H9 (cell line): ENCODE results near the gene TGM3. TPM values are rescaled to one million over a fixed set of nuclear protein-coding genes. Genes with fewer than 3 reads are reported as not detected.

Experiments
- DNase-seq: peaks from one replicate; pipeline ENCODE4 v3.0.0-alpha.2; 2017
- H2AFZ ChIP-seq: one replicate; pipeline ENCODE4 v1.6.1; 2013; ENCODE audit warnings: mild to moderate bottlenecking, low read length, control low read depth, moderate library complexity
- H2AK5ac ChIP-seq: 2 replicates; pipeline ENCODE4 v1.6.1; 2013; ENCODE audit warnings: low read length, control low read depth, mixed read lengths; ENCODE audit not compliant: insufficient read length
- H2BK120ac ChIP-seq: one replicate; pipeline ENCODE4 v1.6.1; 2013; ENCODE audit warnings: low read depth, mild to moderate bottlenecking, low read length, control low read depth, inconsistent platforms; ENCODE audit not compliant: poor library complexity, severe bottlenecking
- H2BK12ac ChIP-seq: 2 replicates; pipeline ENCODE4 v1.6.1; 2013; ENCODE audit warnings: low read length, control low read depth, mixed read lengths, low read depth; ENCODE audit not compliant: insufficient read length
- H2BK15ac ChIP-seq: 2 replicates; pipeline ENCODE4 v1.6.1; 2013; ENCODE audit warnings: low read depth, low read length, control low read depth
- H2BK20ac ChIP-seq: one replicate; pipeline ENCODE4 v1.6.1; 2013; ENCODE audit warnings: low read depth, mild to moderate bottlenecking, low read length, control low read depth, inconsistent platforms; ENCODE audit not compliant: poor library complexity, severe bottlenecking
- H2BK5ac ChIP-seq: 2 replicates; pipeline ENCODE4 v1.6.1; 2013; ENCODE audit warnings: low read length, control low read depth, mixed read lengths; ENCODE audit not compliant: insufficient read length
- H3K14ac ChIP-seq: 2 replicates; pipeline ENCODE4 v1.6.1; 2013; ENCODE audit warnings: low read length, control low read depth; ENCODE audit not compliant: insufficient read depth
- H3K18ac ChIP-seq: 2 replicates; pipeline ENCODE4 v1.6.1; 2013; ENCODE audit warnings: low read depth, mild to moderate bottlenecking, mixed read lengths, low read length, control low read depth; ENCODE audit not compliant: insufficient read length
- H3K23ac ChIP-seq: 2 replicates; pipeline ENCODE4 v1.6.1; 2013; ENCODE audit warnings: low read length, control low read depth, mixed read lengths, low read depth; ENCODE audit not compliant: insufficient read length
- H3K23me2 ChIP-seq: 2 replicates; pipeline ENCODE4 v1.6.1; 2013; ENCODE audit warnings: low read depth, mild to moderate bottlenecking, mixed read lengths, low read length, control low read depth; ENCODE audit not compliant: insufficient read length, poor library complexity, severe bottlenecking
- H3K27ac ChIP-seq: 2 replicates; pipeline ENCODE4 v1.5.1; 2013; ENCODE audit warnings: low read length, control low read depth, mixed read lengths, low read depth; ENCODE audit not compliant: insufficient read length
- H3K27me3 ChIP-seq: 2 replicates; pipeline ENCODE4 v1.6.1; 2013; ENCODE audit warnings: low read length, control low read depth, inconsistent platforms; ENCODE audit not compliant: insufficient read depth
- H3K4ac ChIP-seq: 2 replicates; pipeline ENCODE4 v1.6.1; 2013; ENCODE audit warnings: low read depth, mild to moderate bottlenecking, control low read depth, inconsistent platforms, low read length, moderate library complexity
- H3K4me1 ChIP-seq: 2 replicates; pipeline ENCODE4 v1.6.1; 2013; ENCODE audit warnings: low read length, control low read depth, inconsistent platforms; ENCODE audit not compliant: insufficient read depth
- H3K4me2 ChIP-seq: 2 replicates; pipeline ENCODE4 v1.6.1; 2013; ENCODE audit warnings: low read length, control low read depth, mixed read lengths; ENCODE audit not compliant: insufficient read length, insufficient read depth
- H3K56ac ChIP-seq: 2 replicates; pipeline ENCODE4 v1.6.1; 2013; ENCODE audit warnings: low read depth, mild to moderate bottlenecking, mixed read lengths, low read length, control low read depth; ENCODE audit not compliant: insufficient read length
- H3K79me1 ChIP-seq: 2 replicates; pipeline ENCODE4 v1.6.1; 2013; ENCODE audit warnings: low read depth, mild to moderate bottlenecking, moderate library complexity, low read length, control low read depth, inconsistent platforms; ENCODE audit not compliant: insufficient read depth, poor library complexity, severe bottlenecking
- H3K79me2 ChIP-seq: 2 replicates; pipeline ENCODE4 v1.6.1; 2013; ENCODE audit warnings: low read length, control low read depth, inconsistent platforms; ENCODE audit not compliant: insufficient read depth
- H3K9ac ChIP-seq: 2 replicates; pipeline ENCODE4 v1.6.1; 2013; ENCODE audit warnings: low read length, control low read depth, mixed read lengths; ENCODE audit not compliant: insufficient read length; ENCODE audit errors: extremely low read depth
- H3K9me3 ChIP-seq: one replicate; pipeline ENCODE4 v1.6.1; 2013; ENCODE audit warnings: low read depth, low read length, inconsistent platforms; ENCODE audit not compliant: control insufficient read depth
- H3T11ph ChIP-seq: one replicate; pipeline ENCODE4 v1.6.1; 2013; ENCODE audit warnings: mild to moderate bottlenecking, low read length, control low read depth, inconsistent platforms
- H4K20me1 ChIP-seq: one replicate; pipeline ENCODE4 v1.6.1; 2013; ENCODE audit not compliant: control insufficient read depth, insufficient read length, insufficient read depth
- H4K5ac ChIP-seq: 2 replicates; pipeline ENCODE4 v1.6.1; 2013; ENCODE audit warnings: low read depth, mild to moderate bottlenecking, mixed read lengths, low read length, control low read depth; ENCODE audit not compliant: insufficient read length
- H4K8ac ChIP-seq: replicated peaks from 2 replicates; pipeline ENCODE4 v1.6.1; 2013; ENCODE audit warnings: low read length, control low read depth, mixed read lengths, low read depth; ENCODE audit not compliant: insufficient read length
- H4K91ac ChIP-seq: 2 replicates; pipeline ENCODE4 v1.6.1; 2013; ENCODE audit warnings: low read depth, mild to moderate bottlenecking, moderate library complexity, mixed read lengths, low read length, control low read depth; ENCODE audit not compliant: insufficient read length
- H3K27ac Mint-ChIP-seq, 3 experiments: 2 replicates in 2 of 3; 3 replicates in 1 of 3; pipeline ENCODE4 v1.8.0; 2020 to 2021; ENCODE audit warnings: mixed read lengths in 3 of 3, mild to moderate bottlenecking in 1 of 3, moderate library complexity in 1 of 3
- H3K27me3 Mint-ChIP-seq: 2 replicates; pipeline ENCODE4 v1.8.0; 2021; ENCODE audit warnings: low read depth, mild to moderate bottlenecking, moderate library complexity, mixed read lengths
- H3K36me3 Mint-ChIP-seq, 3 experiments: 2 replicates in 2 of 3; 3 replicates in 1 of 3; pipeline ENCODE4 v1.8.0; 2020 to 2021; ENCODE audit warnings: low read depth in 3 of 3, mixed read lengths in 3 of 3; ENCODE audit not compliant: insufficient read depth in 1 of 3
- H3K4me1 Mint-ChIP-seq, 2 experiments: 2 replicates each; pipeline ENCODE4 v1.8.0; 2020; ENCODE audit warnings: mixed read lengths in 2 of 2
- H3K4me3 Mint-ChIP-seq, 2 experiments: 2 replicates in 1 of 2; 3 replicates in 1 of 2; pipeline ENCODE4 v1.8.0; 2020 to 2021; ENCODE audit warnings: mild to moderate bottlenecking in 2 of 2, mixed read lengths in 2 of 2, moderate library complexity in 1 of 2
- H3K9me3 Mint-ChIP-seq, 2 experiments: 2 replicates in 1 of 2; 3 replicates in 1 of 2; pipeline ENCODE4 v1.8.0; 2020; ENCODE audit warnings: mild to moderate bottlenecking in 2 of 2, mixed read lengths in 2 of 2, moderate library complexity in 1 of 2
- WGBS: extraction: QIAGEN DNeasy Blood & Tissue Kit; methylation state at CpG from one replicate; pipeline ENCODE4 v1.1.7; 2013; ENCODE audit warnings: missing lambda C conversion rate, low lambda C conversion rate, mixed read lengths; ENCODE audit not compliant: insufficient read length; ENCODE audit errors: extremely low coverage; 5-methylcytosine and 5-hydroxymethylcytosine counted together
- total RNA-seq: library from RNA; stranded (reverse); gene quantifications from 2 replicates; pipeline ENCODE4 v1.2.1, GENCODE V29; 2021
- TF ChIP-seq, protein P1 (sequence below): fragments of 200-600 bp; sonication (generic); conservative IDR thresholded peaks from 3 replicates; pipeline ENCODE4 v1.8.0; 2021; ENCODE audit warnings: antibody characterized with exemption, mild to moderate bottlenecking

Gene TGM3
- total RNA-seq, 1 experiment from 2014 or later = not detected

DNA sequence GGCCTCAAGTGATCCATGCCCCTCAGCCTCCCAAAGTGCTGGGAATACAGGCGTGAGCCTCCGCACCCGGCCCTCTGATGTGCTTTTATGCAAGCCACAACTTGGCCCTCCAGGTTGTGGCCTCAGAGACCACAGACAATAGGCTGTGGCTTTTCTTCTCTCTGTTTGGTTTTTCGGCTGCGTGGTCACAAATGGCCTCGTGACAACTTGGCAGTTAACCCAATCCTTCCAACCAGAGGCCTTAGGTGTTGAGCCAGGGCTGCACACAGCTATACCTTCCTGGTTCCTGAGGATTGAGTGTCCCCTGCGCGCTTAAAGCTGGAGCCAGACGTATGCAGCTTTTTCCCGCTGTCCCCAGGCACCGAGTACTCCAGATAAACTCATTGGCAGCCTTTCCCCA, 6.3 kb upstream of the TGM3 start:
- no peak overlapping the region for H2AK5ac ChIP-seq
- no peaks in the 10 kb centered on the region; the same call in 1 of the 2 replicates for H3K27me3 Mint-ChIP-seq
- no peak overlapping the region for H3K23ac ChIP-seq
- H4K8ac ChIP-seq = no peak overlapping the region
- H3K79me1 ChIP-seq = no peaks in the 10 kb centered on the region
- no peak overlapping the region for H2AFZ ChIP-seq
- no peaks in the 10 kb centered on the region for H3K9me3 ChIP-seq
- H3K4me1 Mint-ChIP-seq = peaks cover 6 to 8% of the 10 kb centered on the region in 2 experiments
- no peak overlapping the region for H2BK15ac ChIP-seq
- no peak overlapping the region for H2BK12ac ChIP-seq
- H3K56ac ChIP-seq = no peak overlapping the region
- no peaks in the 10 kb centered on the region for H3K36me3 Mint-ChIP-seq
- H3K27me3 ChIP-seq = no peaks in the 10 kb centered on the region
- H2BK20ac ChIP-seq = no peak overlapping the region
- H3K18ac ChIP-seq = no peak overlapping the region
- WGBS = no CpG with 5 or more reads among the region's 11 CpGs
- no peak overlapping the region for H2BK120ac ChIP-seq
- H3K14ac ChIP-seq = no peak overlapping the region
- no peaks in the 10 kb centered on the region for H3K9me3 Mint-ChIP-seq
- no peaks in the 10 kb centered on the region for H4K20me1 ChIP-seq
- H4K5ac ChIP-seq = no peak overlapping the region
- no peaks in the 10 kb centered on the region for H3K79me2 ChIP-seq
- H3K4me3 Mint-ChIP-seq = no peak overlapping the region
- H2BK5ac ChIP-seq = no peak overlapping the region
- H3K27ac Mint-ChIP-seq = no peak overlapping the region
- H3K23me2 ChIP-seq = no peaks in the 10 kb centered on the region
- H3K4me2 ChIP-seq = no peak overlapping the region
- H3K27ac ChIP-seq = no peak overlapping the region
- no peaks in the 10 kb centered on the region for H3K4me1 ChIP-seq
- H4K91ac ChIP-seq = no peak overlapping the region
- DNase-seq = no peak
- TF ChIP-seq, protein P1, sequence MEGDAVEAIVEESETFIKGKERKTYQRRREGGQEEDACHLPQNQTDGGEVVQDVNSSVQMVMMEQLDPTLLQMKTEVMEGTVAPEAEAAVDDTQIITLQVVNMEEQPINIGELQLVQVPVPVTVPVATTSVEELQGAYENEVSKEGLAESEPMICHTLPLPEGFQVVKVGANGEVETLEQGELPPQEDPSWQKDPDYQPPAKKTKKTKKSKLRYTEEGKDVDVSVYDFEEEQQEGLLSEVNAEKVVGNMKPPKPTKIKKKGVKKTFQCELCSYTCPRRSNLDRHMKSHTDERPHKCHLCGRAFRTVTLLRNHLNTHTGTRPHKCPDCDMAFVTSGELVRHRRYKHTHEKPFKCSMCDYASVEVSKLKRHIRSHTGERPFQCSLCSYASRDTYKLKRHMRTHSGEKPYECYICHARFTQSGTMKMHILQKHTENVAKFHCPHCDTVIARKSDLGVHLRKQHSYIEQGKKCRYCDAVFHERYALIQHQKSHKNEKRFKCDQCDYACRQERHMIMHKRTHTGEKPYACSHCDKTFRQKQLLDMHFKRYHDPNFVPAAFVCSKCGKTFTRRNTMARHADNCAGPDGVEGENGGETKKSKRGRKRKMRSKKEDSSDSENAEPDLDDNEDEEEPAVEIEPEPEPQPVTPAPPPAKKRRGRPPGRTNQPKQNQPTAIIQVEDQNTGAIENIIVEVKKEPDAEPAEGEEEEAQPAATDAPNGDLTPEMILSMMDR = no peak
- H3T11ph ChIP-seq = no peak overlapping the region
- H3K9ac ChIP-seq = no peak overlapping the region
- H3K4ac ChIP-seq = no peak overlapping the region
